Measurements from ENCODE around the gene RNF150.
A peak's percentile ranks its signal among the peaks of the same experiment; 100 is the strongest.
"Not testable (repeated sequence)": the region's sequence is repeated elsewhere in the genome, so short reads cannot be mapped to it uniquely, and the experiment has no call there.

RNF150 gene
- total RNA-seq, result 1.4 to 1.8 reads per million in 2 donors

DNA sequence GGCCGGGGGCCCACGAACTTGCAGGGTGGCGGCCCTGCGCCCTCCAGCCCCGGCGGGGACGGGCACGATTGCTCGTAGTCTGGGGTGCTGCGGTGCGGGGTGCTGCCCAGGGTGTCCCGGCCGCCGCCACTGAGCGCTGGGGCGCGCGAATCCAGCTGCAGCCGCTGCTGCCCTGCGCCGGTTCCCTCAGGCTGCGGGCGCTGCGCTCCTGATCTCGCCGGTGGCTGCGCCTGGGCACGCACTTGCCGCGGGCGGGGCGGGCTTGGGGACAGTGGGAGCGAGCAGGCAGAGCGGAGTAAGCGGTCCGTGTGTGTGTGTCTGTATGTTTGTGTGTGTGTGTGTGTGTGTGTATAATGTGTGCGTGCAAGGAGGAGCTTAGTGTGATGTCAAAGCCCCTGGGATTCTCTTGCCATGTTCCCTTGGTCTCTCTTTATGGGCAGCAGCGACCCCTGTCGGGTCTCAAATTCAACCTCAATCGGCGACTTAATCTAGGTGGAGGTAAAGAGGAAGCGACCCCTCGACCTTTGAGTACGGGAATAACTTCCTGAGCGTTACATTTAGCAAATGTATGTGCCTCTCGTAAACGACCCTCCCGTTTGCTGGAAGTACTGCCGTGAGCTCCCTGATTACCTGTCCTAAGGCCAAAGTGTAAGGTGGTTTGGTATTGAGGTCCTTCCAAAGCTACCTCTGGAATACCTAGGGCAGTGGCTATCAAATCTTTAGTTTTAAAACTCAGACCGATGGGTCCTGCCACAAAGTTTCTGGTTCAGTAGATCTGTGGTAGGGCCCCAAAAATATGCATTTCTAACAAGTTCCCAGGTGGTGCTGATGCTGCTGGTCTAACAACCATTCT lies at the start of gene RNF150:
RNF150 (minus strand) TSS at position 324 of the 853 bp plus-strand sequence.
- no peak for DNase-seq

DNA sequence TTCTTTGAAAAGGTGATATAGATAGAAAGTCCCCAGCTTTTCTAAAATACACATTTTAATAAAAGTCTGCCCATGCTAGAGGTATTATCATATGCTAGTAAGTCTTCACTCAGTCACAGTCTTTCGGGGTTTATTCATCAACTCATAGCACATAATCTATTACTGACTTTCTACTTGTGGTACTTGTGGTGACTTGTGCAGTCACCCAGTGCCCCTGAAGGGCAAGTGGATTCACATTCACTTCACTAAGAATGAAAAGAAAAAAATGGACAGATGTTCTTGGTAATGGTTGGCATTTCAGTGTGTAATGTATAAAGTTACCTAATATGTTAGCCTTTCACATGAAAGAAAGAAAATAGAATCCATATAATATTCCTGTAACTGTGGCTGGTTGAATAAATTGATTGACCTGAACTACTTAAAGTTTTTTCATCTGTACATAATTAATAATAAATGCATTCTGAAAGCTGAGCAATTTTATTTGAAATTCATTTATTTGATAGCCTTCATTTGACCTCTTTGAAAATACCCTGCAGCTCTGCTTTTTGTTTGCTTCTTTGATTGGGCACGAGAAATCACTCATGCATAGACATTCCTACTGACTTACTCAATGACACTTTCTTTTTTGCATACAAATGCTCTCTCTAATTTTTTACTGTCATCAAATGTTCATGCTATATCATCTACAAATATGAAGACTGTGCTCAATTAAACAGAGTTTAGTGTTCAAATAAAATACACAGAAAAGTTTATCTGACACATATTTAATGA lies 47.9 kb upstream of the RNF150 start:
- no peak for DNase-seq

DNA sequence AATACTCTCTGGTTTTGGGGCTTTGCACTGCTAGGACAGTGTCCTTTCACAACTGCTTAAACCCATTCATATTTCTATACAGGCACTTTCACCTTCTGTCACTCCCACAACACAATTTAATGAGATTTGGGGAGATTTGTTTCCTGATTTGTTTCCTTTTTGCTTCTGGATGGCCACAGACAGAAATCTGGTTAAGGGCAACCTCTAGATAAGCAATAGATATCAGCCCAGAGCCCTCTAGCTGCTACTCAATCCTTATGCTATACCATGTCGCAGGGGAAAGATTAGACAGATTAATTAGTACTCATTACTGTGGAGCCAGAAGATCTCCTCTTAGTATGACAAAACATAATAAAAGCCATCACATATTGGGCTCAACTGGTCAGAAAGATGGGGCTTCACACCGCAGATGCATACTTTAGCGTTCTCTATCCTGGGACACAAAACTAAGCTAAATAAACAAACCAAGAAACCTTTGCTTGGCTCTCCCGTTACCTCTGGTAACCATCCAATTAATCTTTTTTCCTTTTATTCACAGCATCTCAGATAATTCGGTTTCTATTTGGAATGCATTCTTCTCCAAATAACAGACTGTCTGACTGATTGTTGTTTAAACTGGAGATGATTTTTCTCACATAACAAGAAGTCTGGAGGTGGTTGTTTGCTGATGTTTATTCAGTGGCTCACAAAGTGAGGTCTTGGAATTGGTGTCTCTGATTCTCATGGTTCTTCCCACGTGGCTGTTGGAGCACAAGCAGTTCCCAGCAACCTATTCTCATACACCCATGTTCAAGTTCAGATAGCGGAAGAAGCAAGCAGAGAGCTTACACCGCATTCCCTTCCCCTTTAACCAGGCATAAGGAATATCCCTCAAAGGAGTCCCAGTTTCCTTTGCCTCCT lies 46.5 kb upstream of the RNF150 start:
- no peak for DNase-seq

DNA sequence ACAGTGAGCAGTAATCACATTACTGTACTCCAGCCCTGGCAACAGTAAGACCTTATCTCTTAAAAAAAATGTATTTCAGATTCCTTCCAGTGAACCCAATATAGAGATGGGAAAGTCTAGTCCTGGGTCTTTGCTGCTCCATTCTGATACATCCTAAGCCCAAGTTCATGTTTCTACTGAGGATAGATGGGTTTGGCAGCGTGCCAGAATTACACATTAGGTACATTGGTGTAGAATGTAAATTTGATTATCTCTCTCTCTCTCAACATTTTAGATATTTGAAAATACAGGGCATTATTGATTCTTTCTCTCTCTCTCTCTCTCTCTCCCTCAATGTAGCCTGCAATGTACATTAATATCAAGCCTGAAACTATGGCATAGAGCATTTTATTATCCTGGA lies 43.9 kb upstream of the RNF150 start:
- DNase-seq, result no peak

DNA sequence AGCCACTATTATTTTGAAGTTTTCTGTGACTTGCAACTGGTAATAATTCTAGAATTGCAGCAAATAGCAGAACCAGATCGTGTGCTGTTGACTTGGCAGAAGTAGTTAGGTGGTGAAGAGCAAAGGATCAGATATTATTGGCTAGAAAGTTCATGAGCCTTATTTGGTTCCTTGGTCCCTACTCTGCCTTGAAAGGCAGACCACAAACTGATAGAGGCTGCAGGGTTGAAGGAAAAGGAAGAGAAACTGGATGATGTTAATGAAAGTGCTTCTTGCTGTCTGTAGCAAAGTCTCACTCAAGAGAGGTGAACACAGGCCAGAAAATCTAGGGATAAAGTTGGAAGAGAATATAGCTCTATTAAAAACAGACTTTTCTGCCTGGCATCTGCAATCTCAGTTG lies 41.2 kb upstream of the RNF150 start:
- no peak for DNase-seq

DNA sequence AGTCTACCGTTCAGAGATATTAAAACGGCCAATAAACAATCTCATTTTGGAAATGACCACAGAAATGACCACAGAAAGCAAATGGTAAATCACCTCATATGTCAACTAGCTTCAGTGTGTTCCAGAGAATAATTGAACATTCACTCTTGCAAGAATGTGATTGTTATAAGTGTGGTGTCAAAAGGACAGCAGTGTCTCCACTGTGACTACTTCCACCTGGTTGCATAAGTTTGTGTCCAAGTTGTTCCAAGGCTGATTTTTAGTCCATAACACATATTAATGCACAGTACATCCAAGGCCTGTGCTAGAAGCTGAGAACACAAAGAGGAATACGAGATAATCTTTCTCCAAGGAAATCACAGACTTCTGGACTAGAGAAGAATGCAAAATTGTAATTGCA lies 37.4 kb upstream of the RNF150 start:
- DNase-seq, result no peak

DNA sequence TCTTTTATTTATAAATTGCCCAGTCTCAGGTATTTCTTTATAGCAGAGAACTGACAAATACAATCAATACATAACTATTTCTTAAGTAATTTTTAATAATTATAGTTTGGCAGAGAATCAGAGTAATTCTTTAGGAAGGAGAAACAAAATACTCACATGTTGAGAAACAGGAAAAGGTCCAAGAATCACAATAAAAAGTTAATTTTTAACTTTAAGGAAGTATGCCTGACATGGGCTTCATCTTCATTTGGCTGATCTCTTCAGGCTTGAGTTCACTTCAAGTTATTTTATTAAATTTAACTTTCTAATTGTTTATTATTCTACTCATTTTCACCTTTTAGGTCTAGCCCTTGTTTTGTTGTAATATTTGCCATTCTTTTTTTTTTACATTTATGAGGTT lies 36.1 kb upstream of the RNF150 start:
- DNase-seq, result no peak

DNA sequence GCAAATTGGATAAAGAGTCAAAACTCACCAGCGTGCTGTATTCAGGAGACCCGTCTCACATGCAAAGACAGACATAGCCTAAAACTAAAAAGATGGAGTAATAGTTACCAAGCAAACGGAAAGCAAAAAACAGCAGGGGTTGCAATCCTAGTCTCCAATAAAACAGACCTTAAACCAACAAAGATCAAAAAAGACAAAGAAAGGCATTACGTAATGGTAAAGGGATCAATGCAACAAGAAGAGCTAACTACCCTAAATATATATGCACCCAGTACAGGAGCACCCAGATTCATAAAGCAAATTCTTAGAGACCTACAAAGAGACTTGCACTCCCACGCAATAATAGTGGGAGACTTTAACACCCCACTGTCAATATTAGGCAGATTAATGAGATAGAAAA lies 31.7 kb upstream of the RNF150 start:
- DNase-seq, result not testable (repeated sequence)

DNA sequence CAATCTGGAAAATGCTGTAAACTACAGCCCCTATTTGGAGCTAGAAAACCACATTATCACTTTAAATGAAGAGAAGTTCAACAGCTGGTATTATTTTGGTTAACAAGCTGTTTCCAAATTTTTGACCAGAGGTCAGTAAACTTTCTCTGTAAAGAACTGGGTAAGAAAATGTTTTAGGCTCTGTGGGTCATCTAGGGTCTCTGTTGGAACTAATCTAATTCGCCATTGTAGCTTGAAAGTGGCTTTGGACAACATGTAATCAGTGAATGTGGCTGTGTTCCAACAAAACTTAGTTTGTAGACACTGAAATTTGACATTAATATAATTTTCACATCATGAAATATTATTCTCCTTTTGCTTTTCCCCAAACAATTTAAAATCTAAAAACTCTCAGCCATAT lies 25.8 kb upstream of the RNF150 start:
- DNase-seq, result no peak

DNA sequence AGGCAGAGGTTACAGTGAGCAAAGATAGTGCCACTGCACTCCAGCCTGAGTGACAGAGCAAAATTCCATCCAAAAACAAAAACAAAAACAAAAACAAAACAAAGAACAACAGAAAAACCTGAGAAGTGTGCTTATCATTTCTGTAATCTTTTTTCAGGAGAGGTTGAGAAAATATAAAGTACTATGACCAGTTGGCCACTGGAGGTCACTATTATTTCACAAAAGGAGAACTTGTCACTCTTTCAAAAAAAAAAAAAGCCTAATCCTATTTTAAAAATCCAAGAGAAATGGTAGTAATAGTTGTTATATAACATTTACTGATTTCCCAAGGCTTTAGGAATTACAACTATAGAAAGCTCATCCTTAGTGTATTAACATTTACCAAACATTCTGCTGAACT lies 24.9 kb upstream of the RNF150 start:
- no peak for DNase-seq

DNA sequence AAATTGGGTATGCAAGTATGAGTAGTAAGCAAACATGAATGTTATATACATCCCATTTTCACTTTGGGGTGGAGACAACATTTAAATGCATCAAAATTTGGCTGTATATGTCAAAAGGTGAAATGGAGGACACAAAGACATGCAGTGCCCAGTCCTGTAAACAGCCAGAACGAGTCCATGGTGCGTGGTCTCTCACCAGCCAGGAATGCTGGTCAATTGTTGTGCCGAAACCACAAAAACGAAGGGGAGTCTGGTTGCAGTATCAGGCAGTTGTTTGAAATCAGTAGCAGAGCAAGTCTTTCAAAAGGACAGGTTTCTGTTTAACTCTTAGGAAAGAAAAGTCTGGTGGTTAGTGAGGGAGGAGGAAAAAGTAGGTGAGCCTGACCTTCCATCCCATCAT lies 22.3 kb upstream of the RNF150 start:
- no peak for DNase-seq

DNA sequence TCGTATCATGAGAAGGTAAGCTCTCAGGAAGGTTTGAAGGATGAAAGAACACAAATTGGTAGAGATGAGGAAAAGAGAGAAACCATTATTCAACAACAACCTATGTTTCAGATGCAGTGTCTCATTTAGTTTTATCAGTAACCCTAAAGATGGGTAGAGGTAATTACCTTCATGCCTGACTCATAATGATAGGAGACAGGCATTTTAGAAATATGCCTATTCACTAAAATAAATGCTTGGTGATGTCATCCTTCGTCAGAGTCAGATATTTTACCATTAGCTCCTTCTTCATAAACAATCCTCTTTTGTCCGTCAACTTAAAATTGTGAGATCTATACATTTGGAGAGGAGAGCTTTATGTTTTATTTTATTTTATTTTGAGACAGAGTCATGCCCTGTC lies 21.5 kb upstream of the RNF150 start:
- no peak for DNase-seq

DNA sequence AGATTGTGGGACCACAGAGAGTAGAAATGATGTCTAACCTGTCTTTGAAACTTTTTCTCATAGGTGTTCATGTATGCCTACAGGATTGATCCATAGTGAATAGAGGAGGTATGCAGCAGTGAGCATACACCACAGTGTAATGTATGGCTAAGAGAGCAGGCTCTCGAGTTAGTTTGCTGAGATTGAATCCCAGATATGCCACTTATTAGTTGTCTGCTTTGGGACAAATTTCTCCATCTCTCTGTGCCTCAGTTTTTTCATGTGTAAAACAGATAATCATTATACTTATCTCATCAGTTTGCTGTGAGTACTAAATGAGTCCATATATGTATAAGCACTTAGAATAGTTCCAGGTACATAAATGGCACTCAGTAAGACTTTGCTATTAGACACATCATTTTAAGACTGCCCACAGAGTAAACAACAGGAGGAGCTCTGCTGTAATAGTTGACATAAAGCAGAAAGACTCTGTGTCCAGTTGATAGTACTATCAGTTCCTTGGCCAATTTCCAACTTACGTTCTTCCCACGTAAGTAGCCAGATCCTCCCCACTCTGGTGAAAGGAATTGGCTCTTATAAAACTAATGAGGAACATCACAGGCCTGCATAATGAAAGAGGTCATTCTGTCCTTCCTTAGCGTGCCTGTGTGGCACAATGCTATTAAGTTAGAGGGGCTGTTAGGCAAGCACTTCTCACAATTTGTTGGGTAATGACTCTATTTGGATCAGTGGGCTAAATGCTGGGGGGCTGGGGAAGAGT lies 20.7 kb upstream of the RNF150 start:
- DNase-seq, result no peak

DNA sequence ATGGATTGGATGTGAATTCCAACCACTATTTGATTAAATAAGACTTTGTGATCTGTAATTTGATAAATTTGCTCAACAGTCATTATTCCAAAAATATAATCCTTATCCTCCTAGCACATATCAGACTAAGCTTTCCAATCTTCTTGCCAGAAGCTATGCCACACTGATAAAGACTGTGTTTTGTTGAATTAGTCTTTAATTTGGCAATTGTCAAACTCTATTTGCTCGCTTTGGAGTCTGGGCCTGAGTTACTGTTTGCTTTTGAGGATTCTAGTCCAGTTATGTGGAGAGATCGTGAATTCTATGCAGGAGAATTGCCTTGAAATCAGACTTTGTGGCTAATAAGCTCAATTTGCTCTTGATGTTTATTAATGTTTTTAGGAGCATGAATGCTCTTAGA lies 10.9 kb upstream of the RNF150 start:
- no peak for DNase-seq

DNA sequence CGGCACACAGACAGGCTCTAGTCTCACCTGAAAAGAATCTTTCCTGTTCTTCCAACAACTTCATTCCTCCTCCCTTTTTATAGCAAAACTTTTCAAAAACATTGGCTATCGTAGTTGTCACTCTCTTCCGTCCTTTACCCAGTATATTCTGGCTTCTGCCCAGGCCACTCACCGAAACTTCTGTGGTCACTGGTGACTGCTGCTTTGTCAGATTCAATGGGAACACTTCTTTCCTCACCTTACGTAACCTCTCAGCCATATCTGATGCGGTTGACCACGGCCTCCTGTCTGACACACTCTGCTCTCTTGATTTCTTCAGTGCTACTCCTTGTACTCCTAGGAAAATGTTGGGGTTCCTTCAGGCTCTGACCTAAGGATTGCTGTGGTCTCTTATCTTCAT lies 9.2 kb upstream of the RNF150 start:
- no peak for DNase-seq

DNA sequence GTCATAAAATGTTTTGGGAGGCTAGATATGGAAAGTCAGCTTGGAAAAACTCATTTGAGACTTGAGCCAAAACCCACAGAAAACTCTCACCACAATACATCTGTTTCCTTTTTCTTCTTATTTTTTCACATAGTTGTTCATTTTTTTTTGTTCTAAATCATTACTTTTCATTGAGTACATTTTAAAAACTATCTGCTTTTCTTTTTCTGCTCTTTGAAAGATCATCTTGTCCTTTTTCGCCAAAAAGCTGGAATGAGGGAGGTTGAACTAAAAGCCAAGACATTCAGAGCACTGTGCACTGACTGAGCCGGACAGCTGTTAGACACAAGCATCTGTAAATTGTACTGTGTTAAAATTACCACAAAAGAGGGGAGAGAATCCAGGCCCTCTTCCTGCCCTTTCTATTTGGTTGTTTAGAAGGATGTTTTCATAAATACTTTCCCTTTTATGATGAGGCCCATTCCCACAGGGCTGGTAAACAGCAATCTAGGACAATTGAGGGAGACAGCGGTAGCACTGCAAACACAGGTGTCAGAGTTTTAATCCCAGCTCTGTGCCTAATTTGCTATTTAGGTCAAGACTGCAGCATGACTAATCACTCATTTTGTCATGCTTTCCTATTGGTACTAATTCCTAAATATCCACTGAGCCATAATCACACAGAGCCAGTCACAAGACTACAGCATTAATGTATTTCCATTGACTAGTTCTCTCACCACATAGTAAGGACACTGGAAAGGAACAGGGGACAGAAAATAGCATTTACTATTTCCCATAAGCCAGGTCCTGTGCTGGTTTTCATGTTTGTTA lies 7.3 kb upstream of the RNF150 start:
- no peak for DNase-seq

DNA sequence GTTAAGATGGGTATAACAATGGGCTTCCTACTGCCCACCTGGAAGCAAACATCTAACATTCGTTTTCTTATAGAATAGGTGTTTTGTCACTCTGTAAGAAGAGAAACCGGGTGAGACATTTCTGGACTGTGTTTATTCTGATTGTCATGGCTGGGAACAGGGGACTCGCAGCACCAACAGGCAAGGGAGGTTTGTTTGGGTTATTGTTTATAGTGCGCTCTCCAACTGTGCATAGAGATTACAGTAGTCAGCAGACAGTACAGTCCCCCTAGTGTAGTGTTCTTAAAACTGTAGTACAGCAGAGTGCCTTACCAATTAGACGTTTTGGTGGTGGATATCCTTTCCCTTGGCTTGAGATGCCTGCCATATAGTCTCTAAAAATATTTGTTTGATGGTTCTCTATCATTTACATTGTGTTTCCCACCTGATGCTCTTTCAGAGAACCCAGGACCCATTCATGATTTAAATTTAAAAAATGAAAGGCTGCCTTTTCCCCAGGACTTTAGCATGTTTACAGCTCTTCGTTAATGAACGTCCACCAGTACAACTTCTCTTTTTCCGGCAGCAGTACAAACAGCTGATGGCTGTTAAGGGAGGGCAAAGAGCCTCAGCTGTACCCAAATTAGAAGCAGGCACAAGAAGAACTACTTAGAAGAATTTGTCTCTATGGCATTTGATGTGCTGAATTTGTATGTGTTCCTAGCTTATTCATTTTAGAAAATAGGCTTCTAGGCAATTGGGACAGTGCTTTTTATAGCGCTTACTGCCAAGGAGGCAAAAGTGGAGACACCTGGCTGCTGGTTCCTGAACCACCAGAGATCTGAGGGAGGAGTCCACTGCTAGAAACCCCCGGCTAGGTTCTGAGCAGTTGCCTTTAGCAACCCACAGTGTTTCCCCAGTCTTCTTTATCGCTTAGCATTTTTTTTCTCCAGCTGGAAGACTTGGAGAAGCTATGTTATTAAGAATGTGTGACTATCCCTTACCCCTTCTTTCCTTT lies 1.0 kb upstream of the RNF150 start:
- DNase-seq, result no peak

DNA sequence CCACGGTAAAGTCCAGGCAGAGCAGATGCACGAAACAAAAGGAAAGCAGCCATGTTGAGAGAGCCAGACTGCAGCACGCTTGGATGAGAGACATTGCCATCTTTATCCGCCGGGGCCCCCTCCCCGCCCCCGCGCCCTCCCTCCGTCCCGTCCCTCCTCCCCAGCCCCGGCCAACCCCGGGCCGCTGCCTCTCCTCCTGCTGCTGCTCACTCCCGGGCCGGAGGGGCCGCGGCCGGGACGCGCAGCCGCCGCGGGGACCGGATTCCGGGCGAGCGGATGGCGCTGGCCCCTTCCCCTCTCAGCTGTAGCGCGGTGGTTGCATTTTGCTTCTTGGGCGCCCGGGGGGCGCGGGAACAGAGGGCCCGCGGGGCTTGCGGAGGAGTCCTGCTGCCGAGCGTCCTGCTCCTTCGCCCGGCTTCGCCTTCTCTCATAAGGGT lies 542 bp downstream of the RNF150 start:
- DNase-seq, result no peak

DNA sequence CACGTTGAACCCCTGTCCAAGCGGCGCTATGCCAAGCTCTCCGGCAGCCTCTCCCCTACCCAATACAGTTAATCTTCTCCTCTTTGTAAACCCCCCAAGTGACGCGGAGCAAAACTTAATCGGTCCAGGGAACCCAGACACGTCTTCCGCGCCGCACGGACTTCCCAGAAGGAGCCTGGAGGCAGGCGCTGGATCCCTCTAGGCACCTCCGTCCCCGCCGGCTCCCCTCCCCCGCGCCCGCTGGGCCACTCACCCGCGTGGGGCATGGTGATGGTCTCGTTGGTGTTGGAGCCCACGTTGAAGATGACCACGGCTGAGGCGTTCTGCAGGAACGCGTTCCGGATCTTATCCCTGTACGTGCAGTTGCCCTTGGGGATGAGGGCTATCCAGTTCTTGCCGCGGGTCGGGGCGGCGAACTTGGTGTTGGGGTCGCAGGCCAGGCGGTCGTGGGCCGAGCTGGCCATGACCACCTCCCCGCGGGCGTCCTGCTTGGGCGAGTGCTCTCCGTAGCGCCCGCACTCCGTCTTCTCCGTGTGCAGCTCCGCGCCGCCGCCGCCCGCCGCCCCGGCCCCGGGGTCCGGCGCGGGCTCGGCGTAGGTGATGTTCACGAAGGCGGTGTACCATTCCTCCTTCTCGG lies 1.1 kb downstream of the RNF150 start:
- peak; percentile 8 for DNase-seq

DNA sequence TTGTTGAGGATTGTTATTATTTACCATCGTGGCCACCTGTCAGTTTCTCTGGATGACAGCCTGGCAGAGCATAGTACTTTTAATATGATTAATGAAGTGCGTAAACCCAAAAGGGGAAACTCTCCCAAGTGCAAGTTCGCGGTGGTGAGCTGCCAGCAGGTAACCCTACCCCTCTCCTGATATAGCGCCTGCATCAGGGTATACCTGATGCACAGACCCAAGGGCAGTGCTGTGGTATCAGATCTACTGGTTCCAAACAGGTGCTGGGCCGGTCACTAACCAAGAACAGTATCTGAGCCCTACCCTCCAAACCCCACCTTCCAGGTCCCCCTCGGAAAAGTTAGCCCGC lies 1.6 kb downstream of the RNF150 start:
- DNase-seq, result no peak

Data from activated gamma-delta T cell (primary cell).